ENCODE results near the gene SLC25A24.
"Not testable (repeated sequence)": the region's sequence is repeated elsewhere in the genome, so short reads cannot be mapped to it uniquely, and the experiment has no call there.

The SLC25A24 gene

GRCh38 chr1:108194051-108194450 is 6.1 kb downstream of the SLC25A24 start:
- DNase-seq, result peak in 1 of 3 donors; percentile 13

- no peak for DNase-seq
Observed at GRCh38 chr1:108193333-108193732, 6.8 kb downstream of the SLC25A24 start.

GRCh38 chr1:108192581-108192980 is 7.6 kb downstream of the SLC25A24 start:
- no peak for DNase-seq

- DNase-seq, result no peak
Observed at GRCh38 chr1:108190686-108191416, 9.3 kb downstream of the SLC25A24 start.

- DNase-seq, result no peak
Observed at GRCh38 chr1:108190001-108190634, 10.0 kb downstream of the SLC25A24 start.

GRCh38 chr1:108188801-108189200 is 11.3 kb downstream of the SLC25A24 start:
- DNase-seq, result no peak

- DNase-seq, result peak in 2 of 3 donors; percentile 38 to 42
Observed at GRCh38 chr1:108182959-108183700, 17.0 kb downstream of the SLC25A24 start.

- DNase-seq, result no peak
Observed at GRCh38 chr1:108179018-108179417, 21.1 kb downstream of the SLC25A24 start.

- DNase-seq, result not testable (repeated sequence)
Observed at GRCh38 chr1:108162409-108162808, 37.7 kb downstream of the SLC25A24 start.

- DNase-seq, result not testable (repeated sequence)
Observed at GRCh38 chr1:108159951-108160350, 40.2 kb downstream of the SLC25A24 start.

GRCh38 chr1:108158893-108159453 is 41.2 kb downstream of the SLC25A24 start:
- no peak for DNase-seq

- DNase-seq, result peak; percentile 37 to 62 (median 56)
Observed at GRCh38 chr1:108154314-108154713, 45.8 kb downstream of the SLC25A24 start.

GRCh38 chr1:108152782-108153222 is 47.3 kb downstream of the SLC25A24 start:
- DNase-seq, result peak; percentile 88 to 97 (median 95)

- DNase-seq, result no peak
Observed at GRCh38 chr1:108151548-108151947, 48.6 kb downstream of the SLC25A24 start.

- DNase-seq, result no peak
Observed at GRCh38 chr1:108149796-108150467, 50.2 kb downstream of the SLC25A24 start.

GRCh38 chr1:108144569-108144968 is 55.6 kb downstream of the SLC25A24 start:
- not testable (repeated sequence) for DNase-seq

- no peak for DNase-seq
Observed at GRCh38 chr1:108142773-108143394, 57.3 kb downstream of the SLC25A24 start.

GRCh38 chr1:108142258-108142657 is 57.9 kb downstream of the SLC25A24 start:
- no peak for DNase-seq

GRCh38 chr1:108141621-108142020 is 58.5 kb downstream of the SLC25A24 start:
- DNase-seq, result peak; percentile 65 to 84 (median 84)

- DNase-seq, result peak; percentile 34 to 68 (median 54)
Observed at GRCh38 chr1:108140936-108141335, 59.2 kb downstream of the SLC25A24 start.

GRCh38 chr1:108140177-108140576 is 60.0 kb downstream of the SLC25A24 start:
- DNase-seq, result no peak

- not testable (repeated sequence) for DNase-seq
Observed at GRCh38 chr1:108139555-108139954, 60.6 kb downstream of the SLC25A24 start.
